ENCODE data around the gene ATXN7L1. TPM values are rescaled to one million over a fixed set of nuclear protein-coding genes. Genes with fewer than 3 reads are reported as not detected.

The ATXN7L1 gene
- polyA plus RNA-seq, 1 of the 3 experiments (the other 2 are of a cell fraction), result 6.0 TPM

DNA sequence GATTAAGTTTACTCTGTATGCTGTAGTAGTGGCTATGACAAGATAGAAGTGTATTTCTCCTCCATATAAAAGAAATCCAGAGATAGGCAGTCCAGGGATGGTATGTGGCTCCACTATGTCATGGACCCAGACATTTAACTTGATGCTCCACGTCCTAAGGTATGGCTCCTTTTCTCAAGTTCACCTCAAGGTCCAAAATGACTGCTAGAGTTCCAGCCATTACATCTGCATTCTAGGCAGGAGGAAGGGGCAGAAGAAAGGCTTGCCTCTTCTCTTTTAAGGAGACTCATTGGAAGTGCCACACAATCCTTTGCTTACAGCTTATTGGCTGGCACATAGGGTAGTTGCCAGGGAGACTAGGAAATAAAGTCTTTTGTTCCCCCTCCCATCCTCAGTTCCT lies 27.7 kb upstream of the ATXN7L1 start:
- H4K20me1 ChIP-seq (ENCODE audit: insufficient read depth), result no peaks in the 10 kb centered on the region
- H3K27me3 ChIP-seq (ENCODE audit: insufficient read depth), result no peaks in the 10 kb centered on the region
- WGBS (ENCODE audit: low lambda C conversion rate), result 100% methylated on average over 1 of the region's 1 CpG
- no peaks in the 10 kb centered on the region for H3K36me3 ChIP-seq (replicated peaks in 1 of 2; ENCODE audit: control insufficient read depth in 1 of 2, insufficient read depth in 2 of 2, low read length in 1 of 2)
- no peak overlapping the region for H3K4me2 ChIP-seq
- ChIA-PET POLR2A (no interaction called here), CTCF (interaction anchor here (2.0 to 3.9 kb wide), 3 partner anchors 26 to 138 kb away, joined by 8 to 20 read pairs (median 9); no protein-coding TSS in a partner anchor)
- no peak for DNase-seq
- no peak overlapping the region for H3K27ac ChIP-seq (ENCODE audit: low read depth in 2 of 2, low read length in 1 of 2)
- H3K9ac ChIP-seq, result no peak overlapping the region
- no peak overlapping the region for H2AFZ ChIP-seq (ENCODE audit: low read depth)
- H3F3A ChIP-seq (replicated peaks; ENCODE audit: insufficient read depth), result peaks cover 4% of the 10 kb centered on the region
- H3K9me3 ChIP-seq, result no peaks in the 10 kb centered on the region
- peaks cover 0 to 13% of the 10 kb centered on the region in 2 experiments; a peak in 1 of 4 replicates for H3K4me1 ChIP-seq (ENCODE audit: control insufficient read depth in 1 of 2, insufficient read depth in 2 of 2, low read depth in 1 of 2, low read length in 1 of 2)
- no peaks in the 10 kb centered on the region for H3K79me2 ChIP-seq (ENCODE audit: insufficient read depth)
- H3K9me2 ChIP-seq, result no peaks in the 10 kb centered on the region
- H3K4me3 ChIP-seq (ENCODE audit: low read depth in 2 of 2, low read length in 1 of 2), result no peak overlapping the region
- TF ChIP-seq, protein P1, sequence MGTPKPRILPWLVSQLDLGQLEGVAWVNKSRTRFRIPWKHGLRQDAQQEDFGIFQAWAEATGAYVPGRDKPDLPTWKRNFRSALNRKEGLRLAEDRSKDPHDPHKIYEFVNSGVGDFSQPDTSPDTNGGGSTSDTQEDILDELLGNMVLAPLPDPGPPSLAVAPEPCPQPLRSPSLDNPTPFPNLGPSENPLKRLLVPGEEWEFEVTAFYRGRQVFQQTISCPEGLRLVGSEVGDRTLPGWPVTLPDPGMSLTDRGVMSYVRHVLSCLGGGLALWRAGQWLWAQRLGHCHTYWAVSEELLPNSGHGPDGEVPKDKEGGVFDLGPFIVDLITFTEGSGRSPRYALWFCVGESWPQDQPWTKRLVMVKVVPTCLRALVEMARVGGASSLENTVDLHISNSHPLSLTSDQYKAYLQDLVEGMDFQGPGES (IDR thresholded peaks at IDR 0.05; ENCODE audit: low read depth, low read length), result no peak
- TF ChIP-seq MEF2A (IDR thresholded peaks at IDR 0.05; ENCODE audit: borderline replicate concordance, low read depth), result no peak
- TF ChIP-seq FOXJ3 (CRISPR knock-in tag; IDR thresholded peaks at IDR 0.05), result no peak
- no peak for TF ChIP-seq NRF1 (IDR thresholded peaks at IDR 0.05; ENCODE audit: low read depth, low read length)
- TF ChIP-seq SIN3A (IDR thresholded peaks at IDR 0.05; ENCODE audit: borderline replicate concordance, low read depth, low read length), result no peak
- no peak for TF ChIP-seq JUND (IDR thresholded peaks at IDR 0.05)

DNA sequence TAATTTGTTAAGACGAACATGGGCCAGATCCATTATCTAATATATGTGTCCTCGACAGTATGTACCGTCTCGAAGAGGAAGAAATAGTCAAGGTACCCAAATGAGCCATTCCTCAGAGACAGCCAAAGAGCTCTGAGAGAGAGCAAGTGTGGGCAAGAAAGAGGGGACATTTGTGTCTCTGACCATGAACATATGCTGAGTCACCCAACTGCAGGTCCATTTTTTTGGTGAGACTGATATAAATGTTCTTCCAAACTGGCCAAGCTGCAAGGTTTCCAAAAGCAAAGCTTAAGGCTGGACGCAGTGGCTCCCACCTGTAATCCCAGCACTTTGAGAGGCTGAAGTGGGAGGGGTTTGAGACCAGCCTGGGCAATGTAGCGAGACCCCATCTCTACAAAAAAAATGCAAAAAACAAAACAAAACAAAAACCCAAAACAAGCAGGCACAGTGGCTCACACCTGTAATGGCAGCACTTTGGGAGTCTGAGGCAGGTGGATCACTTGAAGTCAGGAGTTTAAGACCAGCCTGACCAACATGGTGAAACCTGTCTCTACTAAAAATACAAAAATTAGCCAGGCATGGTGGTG lies 26.0 kb upstream of the ATXN7L1 start:
- Histone ChIP-seq H3K4me2 (no peak overlapping the region), H3K9me2 (no peaks in the 10 kb centered on the region), H3K9me3 (no peaks in the 10 kb centered on the region), H3K79me2 (ENCODE audit: insufficient read depth) (no peaks in the 10 kb centered on the region), H3K4me1 (ENCODE audit: control insufficient read depth in 1 of 2, insufficient read depth in 2 of 2, low read depth in 1 of 2, low read length in 1 of 2) (peaks cover 0 to 13% of the 10 kb centered on the region in 2 experiments; a peak in 1 of 4 replicates), H3K27ac (ENCODE audit: low read depth in 2 of 2, low read length in 1 of 2) (no peak overlapping the region), H3F3A (replicated peaks; ENCODE audit: insufficient read depth) (no peaks in the 10 kb centered on the region), H3K27me3 (ENCODE audit: insufficient read depth) (no peaks in the 10 kb centered on the region), H2AFZ (ENCODE audit: low read depth) (no peak overlapping the region), H3K36me3 (replicated peaks in 1 of 2; ENCODE audit: control insufficient read depth in 1 of 2, insufficient read depth in 2 of 2, low read length in 1 of 2) (no peaks in the 10 kb centered on the region), H4K20me1 (ENCODE audit: insufficient read depth) (no peaks in the 10 kb centered on the region), H3K4me3 (ENCODE audit: low read depth in 2 of 2, low read length in 1 of 2) (no peak overlapping the region), H3K9ac (no peak overlapping the region)
- WGBS (ENCODE audit: low lambda C conversion rate), result 95% methylated on average over 6 of the region's 6 CpGs
- CTCF ChIA-PET, result interaction anchor here (1.1 kb wide), 1 partner anchor 28 kb away, joined by 3 read pairs; no protein-coding TSS in a partner anchor
- POLR2A ChIA-PET, result no interaction called here
- TF ChIP-seq JUND (IDR thresholded peaks at IDR 0.05) (0 out of 2 replicates have a peak, but pooled peaks have one; percentile 9), GATA2 (CRISPR knock-in tag; IDR thresholded peaks at IDR 0.05) (no peak), TCF12 (IDR thresholded peaks at IDR 0.05) (no peak), RFX5 (IDR thresholded peaks at IDR 0.05; ENCODE audit: low read length) (no peak)
- DNase-seq, result no peak

DNA sequence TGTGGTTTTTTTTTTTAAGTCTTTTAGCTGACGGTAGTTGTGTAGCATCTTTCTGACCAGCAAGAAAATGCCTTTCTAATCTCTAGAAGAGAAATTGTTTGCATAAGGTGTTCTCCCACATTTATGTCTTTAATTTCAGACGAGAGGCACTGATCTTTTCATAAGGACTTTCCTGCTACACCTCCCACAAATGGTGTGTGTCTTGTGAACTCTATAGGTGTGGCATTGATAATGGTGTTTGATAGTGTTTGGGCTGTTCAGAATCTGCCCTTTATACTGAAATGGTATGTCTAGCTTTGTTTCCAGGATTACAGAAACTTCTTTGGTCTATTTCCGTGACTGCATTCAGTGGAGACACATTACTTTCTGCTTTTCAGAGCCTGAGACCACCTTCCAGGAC lies 21.6 kb upstream of the ATXN7L1 start:
- 88% methylated on average over 3 of the region's 3 CpGs for WGBS (ENCODE audit: low lambda C conversion rate)
- no peak for DNase-seq
- Histone ChIP-seq H3K36me3 (replicated peaks in 1 of 2; ENCODE audit: control insufficient read depth in 1 of 2, insufficient read depth in 2 of 2, low read length in 1 of 2) (no peaks in the 10 kb centered on the region), H4K20me1 (ENCODE audit: insufficient read depth) (no peaks in the 10 kb centered on the region), H3K4me2 (no peak overlapping the region), H3K9me2 (no peaks in the 10 kb centered on the region), H3K9ac (no peak overlapping the region), H2AFZ (ENCODE audit: low read depth) (no peak overlapping the region), H3F3A (replicated peaks; ENCODE audit: insufficient read depth) (no peaks in the 10 kb centered on the region), H3K4me3 (ENCODE audit: low read depth in 2 of 2, low read length in 1 of 2) (no peak overlapping the region), H3K79me2 (ENCODE audit: insufficient read depth) (no peaks in the 10 kb centered on the region), H3K9me3 (no peaks in the 10 kb centered on the region), H3K27me3 (ENCODE audit: insufficient read depth) (no peaks in the 10 kb centered on the region), H3K27ac (ENCODE audit: low read depth in 2 of 2, low read length in 1 of 2) (no peak overlapping the region), H3K4me1 (ENCODE audit: control insufficient read depth in 1 of 2, insufficient read depth in 2 of 2, low read depth in 1 of 2, low read length in 1 of 2) (peaks cover 0 to 8% of the 10 kb centered on the region in 2 experiments; a peak in 1 of 4 replicates)
- POLR2A ChIA-PET, result no interaction called here
- CTCF ChIA-PET, result interaction anchor here (1.4 to 2.0 kb wide), 3 partner anchors 10 to 12 kb away, joined by 3 to 5 read pairs (median 5); no protein-coding TSS in a partner anchor
- TF ChIP-seq MEF2A (IDR thresholded peaks at IDR 0.05; ENCODE audit: borderline replicate concordance, low read depth) (no peak), SMC3 (IDR thresholded peaks at IDR 0.05; ENCODE audit: low read depth, low read length) (no peak), TEAD4 (IDR thresholded peaks at IDR 0.05; ENCODE audit: borderline replicate concordance, insufficient read depth) (no peak), EP300 (IDR thresholded peaks at IDR 0.05; ENCODE audit: borderline replicate concordance in 1 of 2, low read depth in 1 of 2, low read length in 1 of 2) (no peak), EZH2phosphoT487 (IDR thresholded peaks at IDR 0.05; ENCODE audit: borderline replicate concordance, low read depth) (no peak)
- TF ChIP-seq, protein P2, sequence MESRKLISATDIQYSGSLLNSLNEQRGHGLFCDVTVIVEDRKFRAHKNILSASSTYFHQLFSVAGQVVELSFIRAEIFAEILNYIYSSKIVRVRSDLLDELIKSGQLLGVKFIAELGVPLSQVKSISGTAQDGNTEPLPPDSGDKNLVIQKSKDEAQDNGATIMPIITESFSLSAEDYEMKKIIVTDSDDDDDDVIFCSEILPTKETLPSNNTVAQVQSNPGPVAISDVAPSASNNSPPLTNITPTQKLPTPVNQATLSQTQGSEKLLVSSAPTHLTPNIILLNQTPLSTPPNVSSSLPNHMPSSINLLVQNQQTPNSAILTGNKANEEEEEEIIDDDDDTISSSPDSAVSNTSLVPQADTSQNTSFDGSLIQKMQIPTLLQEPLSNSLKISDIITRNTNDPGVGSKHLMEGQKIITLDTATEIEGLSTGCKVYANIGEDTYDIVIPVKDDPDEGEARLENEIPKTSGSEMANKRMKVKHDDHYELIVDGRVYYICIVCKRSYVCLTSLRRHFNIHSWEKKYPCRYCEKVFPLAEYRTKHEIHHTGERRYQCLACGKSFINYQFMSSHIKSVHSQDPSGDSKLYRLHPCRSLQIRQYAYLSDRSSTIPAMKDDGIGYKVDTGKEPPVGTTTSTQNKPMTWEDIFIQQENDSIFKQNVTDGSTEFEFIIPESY (IDR thresholded peaks at IDR 0.05; ENCODE audit: borderline replicate concordance, low read depth), result no peak
- TF ChIP-seq, protein P3, sequence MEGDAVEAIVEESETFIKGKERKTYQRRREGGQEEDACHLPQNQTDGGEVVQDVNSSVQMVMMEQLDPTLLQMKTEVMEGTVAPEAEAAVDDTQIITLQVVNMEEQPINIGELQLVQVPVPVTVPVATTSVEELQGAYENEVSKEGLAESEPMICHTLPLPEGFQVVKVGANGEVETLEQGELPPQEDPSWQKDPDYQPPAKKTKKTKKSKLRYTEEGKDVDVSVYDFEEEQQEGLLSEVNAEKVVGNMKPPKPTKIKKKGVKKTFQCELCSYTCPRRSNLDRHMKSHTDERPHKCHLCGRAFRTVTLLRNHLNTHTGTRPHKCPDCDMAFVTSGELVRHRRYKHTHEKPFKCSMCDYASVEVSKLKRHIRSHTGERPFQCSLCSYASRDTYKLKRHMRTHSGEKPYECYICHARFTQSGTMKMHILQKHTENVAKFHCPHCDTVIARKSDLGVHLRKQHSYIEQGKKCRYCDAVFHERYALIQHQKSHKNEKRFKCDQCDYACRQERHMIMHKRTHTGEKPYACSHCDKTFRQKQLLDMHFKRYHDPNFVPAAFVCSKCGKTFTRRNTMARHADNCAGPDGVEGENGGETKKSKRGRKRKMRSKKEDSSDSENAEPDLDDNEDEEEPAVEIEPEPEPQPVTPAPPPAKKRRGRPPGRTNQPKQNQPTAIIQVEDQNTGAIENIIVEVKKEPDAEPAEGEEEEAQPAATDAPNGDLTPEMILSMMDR (IDR thresholded peaks at IDR 0.05), result no peak
- TF ChIP-seq, protein P1 (IDR thresholded peaks at IDR 0.05; ENCODE audit: low read depth, low read length), result no peak

Measured in SK-N-SH (cell line).